GM18507 (cell line): Measurements from ENCODE around the gene ZNF460.
A peak's percentile ranks its signal among the peaks of the same experiment; 100 is the strongest.
"Not testable (repeated sequence)": the region's sequence is repeated elsewhere in the genome, so short reads cannot be mapped to it uniquely, and the experiment has no call there.

Experiments used
- DNase-seq: peaks from one replicate; pipeline ENCODE4 v3.0.0; 2011; ENCODE audit warnings: low read depth; ENCODE audit not compliant: insufficient read length; ENCODE audit errors: extremely low spot score
- FAIRE-seq: peaks from 2 replicates; lab custom pipeline; 2011; peaks lifted over from hg19 to GRCh38; lab: Jason Lieb, UNC

The ZNF460 gene

GRCh38 chr19:57280165-57280961, at the start of gene ZNF460:
ZNF460 (plus strand) TSS chr19:57280485; CDS start chr19:57280807, 322 bp downstream.
- FAIRE-seq (peak; percentile 95), DNase-seq (peak; percentile 81)

DNA sequence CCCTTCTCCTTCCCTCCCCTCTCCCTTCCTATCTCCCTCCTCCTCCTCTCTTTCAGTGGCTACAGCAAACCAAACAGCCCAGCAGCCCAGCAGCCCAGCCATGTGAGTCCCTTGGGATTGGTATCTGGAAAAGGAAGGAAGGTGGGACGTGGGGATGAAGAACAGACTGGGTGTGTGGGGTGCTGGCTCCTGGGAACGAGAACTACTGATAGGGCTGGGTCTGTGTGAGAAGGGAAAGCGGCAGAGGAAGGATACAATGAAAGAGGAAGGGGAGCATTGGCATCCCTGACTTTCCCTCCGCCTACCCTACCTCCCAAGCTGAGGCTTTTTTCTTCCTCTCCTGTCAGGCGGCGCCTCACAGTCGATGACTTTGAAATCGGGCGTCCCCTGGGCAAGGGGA, 48.6 kb upstream of the ZNF460 start:
- FAIRE-seq (no peak), DNase-seq (no peak)

GRCh38 chr19:57233207-57233606, 47.1 kb upstream of the ZNF460 start:
- no peak for FAIRE-seq
- DNase-seq: no peak

DNA sequence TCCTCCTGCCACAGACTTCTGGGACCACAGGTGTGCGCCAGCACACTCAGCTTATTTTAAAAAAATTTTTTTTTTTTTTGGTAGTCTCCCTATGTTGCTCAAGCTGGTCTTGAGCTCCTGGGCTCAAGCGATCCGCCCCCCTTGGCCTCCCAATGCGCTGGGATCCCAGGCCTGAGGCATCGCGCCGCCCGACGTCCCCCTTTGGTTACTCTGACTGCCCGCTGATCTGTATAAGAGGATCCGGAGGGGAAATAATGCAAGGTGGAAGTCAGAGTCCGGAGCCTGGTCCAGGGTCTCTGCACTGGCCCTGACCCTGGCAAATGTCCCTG, 40.3 kb upstream of the ZNF460 start:
- DNase-seq (no peak), FAIRE-seq (no peak)

DNA sequence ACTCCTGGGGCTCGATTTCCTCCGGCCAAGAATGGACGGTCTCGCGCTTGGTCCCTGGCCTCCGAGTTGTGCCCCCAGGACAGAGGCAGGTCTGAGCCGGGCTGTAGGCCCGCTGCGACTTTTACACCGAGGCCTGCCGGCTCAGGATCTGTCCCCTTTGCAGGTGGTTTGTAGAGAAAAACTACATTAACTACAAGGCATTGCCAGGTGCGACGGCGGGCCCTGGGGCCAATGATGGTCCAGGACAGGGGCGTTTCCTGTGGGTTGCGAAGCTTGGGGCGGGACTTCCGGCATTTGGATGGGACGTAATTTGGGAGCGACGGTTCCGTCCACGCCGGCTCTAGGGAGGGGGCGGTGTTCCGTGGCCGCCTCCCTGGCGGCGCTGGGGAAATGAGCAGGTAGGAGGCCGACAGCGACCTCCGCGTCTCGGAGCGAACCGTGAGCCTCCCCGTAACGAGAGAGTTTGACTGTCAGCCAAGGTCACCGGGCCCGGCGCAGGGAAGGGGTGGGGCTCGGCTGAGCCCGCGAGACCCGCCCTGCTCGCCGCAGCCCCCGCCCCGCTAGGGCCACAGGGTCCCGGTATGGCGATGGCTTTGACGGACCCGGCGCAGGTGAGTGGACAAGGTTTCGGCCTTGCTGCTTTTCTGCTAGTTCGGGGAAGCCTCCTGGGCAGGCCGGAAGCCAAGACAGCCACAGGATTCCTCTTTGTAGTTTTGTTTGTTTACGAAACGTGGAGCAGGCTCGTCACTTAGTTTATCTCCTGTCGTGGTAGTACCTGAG, 39.8 kb upstream of the ZNF460 start, which contains the start of gene ZNF805:
Gene ZNF805 (plus strand): TSS at position 322 of the 780 bp plus-strand sequence. CDS start 260 bp downstream, at position 582.
- FAIRE-seq (peak; percentile 98), DNase-seq (peak; percentile 94)

DNA sequence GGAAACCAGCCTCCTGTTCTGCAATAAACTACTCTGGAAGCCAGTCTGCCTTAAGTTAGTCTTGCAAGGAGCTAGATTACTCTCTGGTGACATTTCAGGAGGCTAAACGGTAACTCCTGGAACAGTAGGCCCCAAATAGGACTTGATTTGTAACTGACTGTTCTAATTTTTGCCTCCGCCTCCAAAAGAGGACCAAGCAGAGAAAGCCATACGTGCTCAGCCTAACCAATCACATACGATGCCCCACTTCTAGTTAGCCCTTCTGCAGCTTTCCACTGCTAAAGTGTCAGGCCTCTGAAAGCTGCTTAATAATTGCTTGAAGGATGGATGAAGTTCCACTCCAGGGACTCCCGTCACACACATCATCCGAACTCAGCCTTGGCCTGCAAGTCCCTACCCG, 39.1 kb upstream of the ZNF460 start:
- FAIRE-seq: no peak

DNA sequence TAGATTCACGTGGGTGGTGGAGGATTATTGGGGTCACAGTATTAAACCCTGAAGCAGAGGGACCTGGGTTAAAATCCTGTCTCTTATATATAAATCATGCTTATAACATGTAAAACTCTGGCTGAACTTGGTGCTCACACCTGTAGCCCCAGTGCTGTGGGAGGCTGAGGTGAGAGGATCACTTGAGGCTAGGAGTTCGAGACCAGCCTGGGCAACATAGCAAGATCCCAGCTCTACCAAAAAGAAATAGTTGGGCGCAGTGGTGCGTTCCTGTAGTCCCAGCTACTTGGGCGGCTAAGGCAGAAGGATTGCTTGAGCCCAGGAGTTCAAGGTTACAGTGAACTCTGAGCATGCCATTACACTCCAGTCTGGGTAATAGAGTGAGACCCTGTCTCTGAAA, 37.5 kb upstream of the ZNF460 start:
- DNase-seq: no peak
- FAIRE-seq: no peak

More for the DNA sequence above, 39.1 kb upstream of the ZNF460 start:
- DNase-seq: no peak

- DNase-seq: no peak
- FAIRE-seq: no peak
Measured at GRCh38 chr19:57244513-57244912, 35.8 kb upstream of the ZNF460 start.

DNA sequence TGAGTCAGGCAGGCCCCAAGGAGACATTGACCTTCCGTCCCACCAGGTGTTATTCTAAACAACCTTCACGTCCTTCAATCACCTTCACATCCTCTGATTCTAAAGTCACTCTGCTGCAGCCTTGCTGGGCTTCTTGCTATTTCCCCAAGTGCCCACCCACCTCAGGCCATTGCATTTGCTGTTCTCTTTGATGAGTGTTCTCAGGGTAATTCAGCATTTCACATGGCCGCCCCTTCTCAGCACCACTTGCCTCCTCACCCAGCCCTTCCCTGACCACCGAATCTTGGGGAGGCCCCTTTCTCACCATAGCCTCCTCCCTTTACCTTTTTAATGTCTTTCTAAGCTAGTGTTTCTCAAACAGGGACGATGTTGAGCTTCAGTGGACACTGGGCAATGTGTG, 35.2 kb upstream of the ZNF460 start:
- DNase-seq (no peak), FAIRE-seq (no peak)

DNA sequence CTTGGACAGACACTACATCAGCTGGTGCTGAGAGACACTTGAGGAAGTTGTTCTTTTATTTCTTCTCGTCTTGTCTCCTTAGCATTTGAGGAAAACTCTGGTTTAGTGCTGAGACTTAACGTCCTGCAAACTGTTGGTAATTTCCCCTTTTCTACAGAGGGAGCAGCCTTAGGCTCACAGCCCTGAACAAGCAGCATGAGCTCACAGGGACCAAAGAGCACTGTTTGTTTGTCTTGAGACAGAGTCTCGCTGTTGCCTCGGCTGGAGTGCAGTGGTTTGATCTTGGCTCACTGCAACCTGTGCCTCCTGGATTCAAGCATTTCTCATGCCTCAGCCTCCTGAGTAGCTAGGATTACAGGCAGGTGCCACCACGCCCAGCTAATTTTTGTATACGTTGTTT, 34.3 kb upstream of the ZNF460 start:
- DNase-seq (no peak), FAIRE-seq (no peak)

DNA sequence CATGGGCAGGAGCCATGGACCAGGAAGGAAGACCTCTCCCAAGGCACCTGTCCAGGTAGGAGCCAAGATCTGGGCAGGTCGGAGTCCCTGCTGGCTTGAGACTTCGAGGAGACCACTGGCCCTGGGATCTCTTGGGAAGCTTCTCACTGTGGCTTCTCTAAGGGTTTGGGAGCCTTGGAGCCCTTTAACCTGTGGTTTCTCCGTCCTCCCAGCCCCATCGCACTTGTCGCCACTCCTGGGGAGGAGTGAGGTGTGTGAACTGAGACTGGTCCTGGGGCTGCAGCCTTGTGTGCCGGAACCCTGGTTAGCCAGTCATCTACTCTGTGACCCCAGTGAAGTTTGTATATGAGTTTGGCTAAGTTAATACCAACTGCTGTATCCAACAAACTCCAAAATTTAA, 31.6 kb upstream of the ZNF460 start:
- DNase-seq (no peak), FAIRE-seq (no peak)

- FAIRE-seq: peak; percentile 38
Measured at GRCh38 chr19:57249329-57249728, 31.0 kb upstream of the ZNF460 start.

DNA sequence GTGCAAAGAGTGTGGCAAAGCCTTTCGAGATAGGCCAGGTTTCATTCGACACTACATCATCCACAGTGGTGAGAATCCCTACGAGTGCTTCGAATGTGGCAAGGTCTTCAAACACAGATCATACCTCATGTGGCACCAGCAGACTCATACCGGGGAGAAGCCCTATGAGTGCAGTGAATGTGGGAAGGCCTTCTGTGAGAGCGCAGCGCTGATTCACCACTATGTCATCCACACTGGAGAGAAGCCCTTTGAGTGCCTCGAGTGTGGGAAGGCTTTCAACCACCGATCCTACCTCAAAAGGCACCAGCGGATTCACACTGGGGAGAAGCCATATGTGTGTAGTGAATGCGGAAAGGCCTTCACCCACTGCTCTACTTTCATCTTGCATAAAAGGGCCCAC, 26.5 kb upstream of the ZNF460 start:
- FAIRE-seq, DNase-seq: not testable (repeated sequence)

More at GRCh38 chr19:57249329-57249728, 31.0 kb upstream of the ZNF460 start:
- DNase-seq: no peak

DNA sequence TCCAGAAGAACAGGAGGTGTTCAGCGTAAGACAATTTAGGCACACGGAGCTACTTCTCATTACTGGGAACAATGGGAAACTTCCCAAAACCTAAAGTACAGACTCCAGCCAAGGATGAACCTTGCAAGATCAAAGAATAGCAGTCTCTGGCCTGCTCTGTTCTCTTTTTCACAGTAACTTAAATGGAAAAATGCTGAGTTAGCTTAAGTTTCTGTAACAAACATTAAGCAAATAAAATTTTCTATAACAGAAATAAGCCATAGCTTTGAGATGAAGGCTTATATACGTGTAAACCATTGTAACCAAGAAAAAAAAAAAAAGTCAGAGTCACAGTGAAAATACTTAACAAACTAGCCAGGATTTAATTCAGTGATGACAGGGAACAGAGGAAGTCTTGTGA, 18.2 kb upstream of the ZNF460 start:
- no peak for DNase-seq
- FAIRE-seq: no peak

GRCh38 chr19:57263244-57263741, 17.0 kb upstream of the ZNF460 start:
- DNase-seq (no peak), FAIRE-seq (no peak)

- no peak for FAIRE-seq
Measured at GRCh38 chr19:57267291-57267690, 13.0 kb upstream of the ZNF460 start.

GRCh38 chr19:57269515-57270250, 10.6 kb upstream of the ZNF460 start:
- FAIRE-seq: peak; percentile 74

More at GRCh38 chr19:57267291-57267690, 13.0 kb upstream of the ZNF460 start:
- DNase-seq: no peak

GRCh38 chr19:57271280-57271679, 9.0 kb upstream of the ZNF460 start:
- FAIRE-seq (no peak), DNase-seq (no peak)

More at GRCh38 chr19:57269515-57270250, 10.6 kb upstream of the ZNF460 start:
- DNase-seq: no peak

DNA sequence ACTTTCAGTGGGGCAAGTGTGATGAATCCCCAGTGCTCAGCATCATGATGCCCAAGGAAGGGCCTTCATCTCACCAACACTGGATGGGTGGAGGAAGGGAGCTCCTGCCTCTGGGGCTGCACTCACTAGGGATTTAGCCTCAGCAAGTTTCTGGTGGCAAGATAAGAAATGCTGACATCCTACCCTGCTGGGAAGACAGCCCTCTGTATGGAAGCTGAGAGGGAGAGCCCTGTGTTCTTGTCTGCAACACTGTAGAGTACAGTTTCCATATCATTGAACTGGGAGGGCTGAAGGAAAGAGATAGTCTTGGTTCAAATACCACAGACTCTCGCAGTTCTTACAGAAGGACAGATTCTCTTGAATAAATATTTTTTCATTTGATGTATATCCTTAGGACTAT, 7.3 kb upstream of the ZNF460 start:
- FAIRE-seq: no peak

DNA sequence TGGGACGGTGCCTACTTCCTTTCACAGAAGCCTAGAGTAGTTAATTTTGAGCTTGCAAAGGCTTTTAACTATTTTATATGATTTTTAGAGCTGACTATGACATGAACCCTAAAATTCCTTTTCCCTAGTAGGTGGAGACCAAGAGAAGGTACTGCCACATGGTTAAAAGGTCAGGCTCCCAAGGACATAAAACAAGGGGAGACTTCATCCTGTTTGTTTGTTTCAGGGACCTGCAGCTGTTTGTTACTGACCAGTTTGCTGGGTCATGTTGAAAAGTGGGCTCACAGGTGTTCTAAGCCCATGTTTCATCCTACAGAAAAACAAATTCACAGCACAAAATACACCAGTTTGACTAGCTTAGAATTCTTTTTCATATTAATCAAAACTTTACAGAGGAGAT, 3.9 kb upstream of the ZNF460 start:
- DNase-seq (no peak), FAIRE-seq (no peak)

More for the DNA sequence above, 7.3 kb upstream of the ZNF460 start:
- no peak for DNase-seq
